GM12878 (cell line): ENCODE data around the gene ZNF629. TPM values are rescaled to one million over a fixed set of nuclear protein-coding genes. Genes with fewer than 3 reads are reported as not detected.

ENCODE experiments used
- CBX5 ChIP-seq: sonication (generic); IDR thresholded peaks from 2 replicates; pipeline ENCODE4 v1.6.1; 2016; ENCODE audit warnings: low read depth, moderate library complexity, mild to moderate bottlenecking, inconsistent platforms
- E2F4 ChIP-seq: IDR thresholded peaks from 2 replicates; pipeline ENCODE4 v1.6.1; 2012; ENCODE audit warnings: low read depth, low read length, improper control_type of control experiment
- GATAD2B ChIP-seq: fragments of 450-650 bp; conservative IDR thresholded peaks from 2 replicates; pipeline ENCODE4 v1.6.1; 2017; ENCODE audit warnings: low read depth, mild to moderate bottlenecking, moderate library complexity
- MEF2B ChIP-seq: fragments of 450-650 bp; IDR thresholded peaks from 2 replicates; pipeline ENCODE4 v1.6.1; 2018; ENCODE audit warnings: mild to moderate bottlenecking, moderate library complexity; ENCODE audit not compliant: partially characterized antibody, poor library complexity, severe bottlenecking
- MLLT1 ChIP-seq: fragments of 450-650 bp; IDR thresholded peaks from 2 replicates; pipeline ENCODE4 v1.6.1; 2016; ENCODE audit warnings: mild to moderate bottlenecking
- NFYB ChIP-seq: IDR thresholded peaks from 2 replicates; pipeline ENCODE4 v1.6.1; 2011; ENCODE audit warnings: low read depth, mild to moderate bottlenecking, low read length, improper control_type of control experiment, moderate library complexity; ENCODE audit not compliant: insufficient read depth
- NRF1 ChIP-seq: conservative IDR thresholded peaks from 2 replicates; pipeline ENCODE4 v1.6.1; 2011; ENCODE audit warnings: mild to moderate bottlenecking, low read depth, low read length, improper control_type of control experiment
- POLR2A ChIP-seq: IDR thresholded peaks from 2 replicates; pipeline ENCODE4 v1.6.1; 2011; ENCODE audit warnings: low read depth, mild to moderate bottlenecking, low read length
- POU2F2 ChIP-seq: IDR thresholded peaks from 3 replicates; pipeline ENCODE4 v1.6.1; 2011; ENCODE audit warnings: low read depth, mild to moderate bottlenecking, low read length, borderline replicate concordance
- SIN3A ChIP-seq: IDR thresholded peaks from 2 replicates; pipeline ENCODE4 v1.6.1; 2012; ENCODE audit warnings: low read depth, low read length, improper control_type of control experiment
- SMAD1 ChIP-seq: fragments of 450-650 bp; IDR thresholded peaks from 2 replicates; pipeline ENCODE4 v1.6.1; 2018; ENCODE audit warnings: mild to moderate bottlenecking, low read depth; ENCODE audit not compliant: partially characterized antibody
- SREBF1 ChIP-seq: IDR thresholded peaks from 2 replicates; pipeline ENCODE4 v1.6.1; 2012; ENCODE audit warnings: mild to moderate bottlenecking, low read length
- STAT1 ChIP-seq: fragments of 450-650 bp; conservative IDR thresholded peaks from 2 replicates; pipeline ENCODE4 v1.6.1; 2014; ENCODE audit warnings: antibody characterized with exemption, mild to moderate bottlenecking
- TAF1 ChIP-seq: IDR thresholded peaks from 2 replicates; pipeline ENCODE4 v1.6.1; 2011; ENCODE audit warnings: mild to moderate bottlenecking, low read depth, low read length, borderline replicate concordance
- YY1 ChIP-seq: IDR thresholded peaks from 2 replicates; pipeline ENCODE4 v1.6.1; 2011; ENCODE audit warnings: low read depth, mild to moderate bottlenecking, low read length
- ZBED1 ChIP-seq: IDR thresholded peaks from 2 replicates; pipeline ENCODE4 v1.6.1; 2016; ENCODE audit warnings: borderline replicate concordance
- ZNF24 ChIP-seq: fragments of 450-650 bp; IDR thresholded peaks from 2 replicates; pipeline ENCODE4 v1.6.1; 2017; ENCODE audit warnings: antibody characterized with exemption, mild to moderate bottlenecking
- ZSCAN29 ChIP-seq: fragments of 450-650 bp; IDR thresholded peaks from 2 replicates; pipeline ENCODE4 v1.6.1; 2017; ENCODE audit warnings: mild to moderate bottlenecking, moderate library complexity
- polyA plus RNA-seq, 11 experiments: library from polyadenylated mRNA; depleted of rRNA in 4 of 11; unstranded in 6 of 11; stranded (reverse) in 5 of 11; fragments of >200 nt; fragmentation: Nextera tagmentation in 4 of 11; fragmentation: Illumina TruSeq in 1 of 11; extraction: Ambion mirVana in 4 of 11; extraction: Trizol in 1 of 11; gene quantifications; 1 replicate in 1 of 11; 2 replicates in 10 of 11; pipeline versions ENCODE4 v1.2.1 to v1.2.3, GENCODE V29; 2011 to 2016; ENCODE audit warnings: inconsistent platforms in 2 of 11, missing spikeins in 2 of 11, low read depth in 1 of 11
- total RNA-seq, 4 experiments: library from RNA; depleted of rRNA in 3 of 4; stranded (reverse); fragments of >200 nt in 3 of 4; fragmentation: Illumina TruSeq in 1 of 4; extraction: Trizol in 1 of 4; gene quantifications; 2 replicates each; pipeline versions ENCODE4 v1.2.1 to v1.2.3, GENCODE V29; 2013 to 2021
- TF ChIP-seq, protein P1 (sequence below): fragments of 450-650 bp; IDR thresholded peaks from 2 replicates; pipeline ENCODE4 v1.6.1; 2017; ENCODE audit warnings: antibody characterized with exemption, mild to moderate bottlenecking, moderate library complexity
- TF ChIP-seq, protein P2 (sequence below): fragments of 450-650 bp; IDR thresholded peaks from 2 replicates; pipeline ENCODE4 v1.6.1; 2016; ENCODE audit warnings: mild to moderate bottlenecking, moderate library complexity, borderline replicate concordance

Gene ZNF629
- total and polyA plus RNA-seq, 10 of the 15 experiments (the other 5 are each of a cell fraction or from before 2014, with no cell fraction given): 0.02 to 0.69 (median 0.40) TPM

GRCh38 chr16:30761928-30762902 lies 24.8 kb downstream of the ZNF629 start, which contains the start of the genes CFAP119 and RNF40 (continued):
- TF ChIP-seq, protein P1, sequence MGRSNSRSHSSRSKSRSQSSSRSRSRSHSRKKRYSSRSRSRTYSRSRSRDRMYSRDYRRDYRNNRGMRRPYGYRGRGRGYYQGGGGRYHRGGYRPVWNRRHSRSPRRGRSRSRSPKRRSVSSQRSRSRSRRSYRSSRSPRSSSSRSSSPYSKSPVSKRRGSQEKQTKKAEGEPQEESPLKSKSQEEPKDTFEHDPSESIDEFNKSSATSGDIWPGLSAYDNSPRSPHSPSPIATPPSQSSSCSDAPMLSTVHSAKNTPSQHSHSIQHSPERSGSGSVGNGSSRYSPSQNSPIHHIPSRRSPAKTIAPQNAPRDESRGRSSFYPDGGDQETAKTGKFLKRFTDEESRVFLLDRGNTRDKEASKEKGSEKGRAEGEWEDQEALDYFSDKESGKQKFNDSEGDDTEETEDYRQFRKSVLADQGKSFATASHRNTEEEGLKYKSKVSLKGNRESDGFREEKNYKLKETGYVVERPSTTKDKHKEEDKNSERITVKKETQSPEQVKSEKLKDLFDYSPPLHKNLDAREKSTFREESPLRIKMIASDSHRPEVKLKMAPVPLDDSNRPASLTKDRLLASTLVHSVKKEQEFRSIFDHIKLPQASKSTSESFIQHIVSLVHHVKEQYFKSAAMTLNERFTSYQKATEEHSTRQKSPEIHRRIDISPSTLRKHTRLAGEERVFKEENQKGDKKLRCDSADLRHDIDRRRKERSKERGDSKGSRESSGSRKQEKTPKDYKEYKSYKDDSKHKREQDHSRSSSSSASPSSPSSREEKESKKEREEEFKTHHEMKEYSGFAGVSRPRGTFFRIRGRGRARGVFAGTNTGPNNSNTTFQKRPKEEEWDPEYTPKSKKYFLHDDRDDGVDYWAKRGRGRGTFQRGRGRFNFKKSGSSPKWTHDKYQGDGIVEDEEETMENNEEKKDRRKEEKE: no peak
- no peak for TF ChIP-seq MLLT1
- TF ChIP-seq GATAD2B: 0 out of 2 replicates have a peak, but pooled peaks have one; percentile 4
- TF ChIP-seq YY1: peak; percentile 99
- peak; percentile 65; the same call in 1 of the 2 replicates for TF ChIP-seq E2F4
- TF ChIP-seq NRF1: peak; percentile 69
- no peak for TF ChIP-seq ZNF24
- TF ChIP-seq SIN3A: peak; percentile 97
- no peak for TF ChIP-seq STAT1
- TF ChIP-seq, protein P2, sequence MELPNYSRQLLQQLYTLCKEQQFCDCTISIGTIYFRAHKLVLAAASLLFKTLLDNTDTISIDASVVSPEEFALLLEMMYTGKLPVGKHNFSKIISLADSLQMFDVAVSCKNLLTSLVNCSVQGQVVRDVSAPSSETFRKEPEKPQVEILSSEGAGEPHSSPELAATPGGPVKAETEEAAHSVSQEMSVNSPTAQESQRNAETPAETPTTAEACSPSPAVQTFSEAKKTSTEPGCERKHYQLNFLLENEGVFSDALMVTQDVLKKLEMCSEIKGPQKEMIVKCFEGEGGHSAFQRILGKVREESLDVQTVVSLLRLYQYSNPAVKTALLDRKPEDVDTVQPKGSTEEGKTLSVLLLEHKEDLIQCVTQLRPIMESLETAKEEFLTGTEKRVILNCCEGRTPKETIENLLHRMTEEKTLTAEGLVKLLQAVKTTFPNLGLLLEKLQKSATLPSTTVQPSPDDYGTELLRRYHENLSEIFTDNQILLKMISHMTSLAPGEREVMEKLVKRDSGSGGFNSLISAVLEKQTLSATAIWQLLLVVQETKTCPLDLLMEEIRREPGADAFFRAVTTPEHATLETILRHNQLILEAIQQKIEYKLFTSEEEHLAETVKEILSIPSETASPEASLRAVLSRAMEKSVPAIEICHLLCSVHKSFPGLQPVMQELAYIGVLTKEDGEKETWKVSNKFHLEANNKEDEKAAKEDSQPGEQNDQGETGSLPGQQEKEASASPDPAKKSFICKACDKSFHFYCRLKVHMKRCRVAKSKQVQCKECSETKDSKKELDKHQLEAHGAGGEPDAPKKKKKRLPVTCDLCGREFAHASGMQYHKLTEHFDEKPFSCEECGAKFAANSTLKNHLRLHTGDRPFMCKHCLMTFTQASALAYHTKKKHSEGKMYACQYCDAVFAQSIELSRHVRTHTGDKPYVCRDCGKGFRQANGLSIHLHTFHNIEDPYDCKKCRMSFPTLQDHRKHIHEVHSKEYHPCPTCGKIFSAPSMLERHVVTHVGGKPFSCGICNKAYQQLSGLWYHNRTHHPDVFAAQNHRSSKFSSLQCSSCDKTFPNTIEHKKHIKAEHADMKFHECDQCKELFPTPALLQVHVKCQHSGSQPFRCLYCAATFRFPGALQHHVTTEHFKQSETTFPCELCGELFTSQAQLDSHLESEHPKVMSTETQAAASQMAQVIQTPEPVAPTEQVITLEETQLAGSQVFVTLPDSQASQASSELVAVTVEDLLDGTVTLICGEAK: peak; percentile 77
- no peak for TF ChIP-seq ZBED1
- peak; percentile 93 for TF ChIP-seq POLR2A
- TF ChIP-seq NFYB: peak; percentile 59; the same call in 1 of the 2 replicates
- no peak for TF ChIP-seq ZSCAN29
- no peak for TF ChIP-seq SREBF1
- TF ChIP-seq POU2F2: 0 out of 3 replicates have a peak, but pooled peaks have one; percentile 47
- TF ChIP-seq CBX5: no peak
- TF ChIP-seq SMAD1: peak; percentile 50
- TF ChIP-seq TAF1: peak; percentile 82; the same call in 1 of the 2 replicates
- peak; percentile 26 for TF ChIP-seq MEF2B
